HL-60 (cell line): Measurements from ENCODE around the gene ALG3.

Experiments used
- DNase-seq, 2 experiments: peaks; one replicate each; pipeline ENCODE4 v3.0.0-alpha.2; 2010 to 2020; ENCODE audit warnings: low read depth in 1 of 2, low spot score in 1 of 2
- H3K27ac ChIP-seq: fragments of 250-450 bp; sonication (Bioruptor Pico); replicated peaks from 2 replicates; pipeline ENCODE4 v1.5.1; 2020; ENCODE audit warnings: mild to moderate bottlenecking, moderate library complexity
- H3K27me3 ChIP-seq: fragments of 250-450 bp; sonication (Bioruptor Pico); 2 replicates; pipeline ENCODE4 v1.5.1; 2021; ENCODE audit warnings: mild to moderate bottlenecking, moderate library complexity; ENCODE audit not compliant: insufficient read depth, poor library complexity, severe bottlenecking
- H3K4me3 ChIP-seq: replicated peaks from 2 replicates; pipeline ENCODE4 v1.5.1; 2011; ENCODE audit warnings: mild to moderate bottlenecking, control low read depth, low read length; ENCODE audit not compliant: insufficient read depth
- CTCF ChIP-seq: IDR thresholded peaks from one replicate; pipeline ENCODE4 v1.5.1; 2011; ENCODE audit warnings: low read length, control low read depth, inconsistent platforms; ENCODE audit not compliant: insufficient read depth
- GABPA ChIP-seq: IDR thresholded peaks from 2 replicates; pipeline ENCODE4 v1.6.1; 2012; ENCODE audit warnings: low read depth
- POLR2AphosphoS5 ChIP-seq: IDR thresholded peaks from 2 replicates; pipeline ENCODE4 v1.6.1; 2012; ENCODE audit warnings: low read depth
- REST ChIP-seq: IDR thresholded peaks from 2 replicates; pipeline ENCODE4 v1.6.1; 2012; ENCODE audit warnings: low read depth; ENCODE audit not compliant: insufficient replicate concordance
- SPI1 ChIP-seq: IDR thresholded peaks from 2 replicates; pipeline ENCODE4 v1.6.1; 2012; ENCODE audit warnings: low read depth, mild to moderate bottlenecking, borderline replicate concordance
- long read RNA-seq: library from polyadenylated mRNA; unstranded; transcript quantifications from one replicate; pipeline ENCODE4 v2.0.0, GENCODE V29; 2020

Gene ALG3
- long read RNA-seq, transcript ALG3-201 (9 exons, 1,528 nt) = major isoform, 291 of 785 reads
- long read RNA-seq, transcript ALG3-205 (9 exons, 1,533 nt) = minor isoform, 22 of 785 reads
- long read RNA-seq, partial matches to known transcripts = 10 of 785 reads
- long read RNA-seq, other reads (novel, unspliced or antisense) = 460 of 785 reads

GRCh38 chr3:184248454-184249411, at the start of gene ALG3:
ALG3 (minus strand) TSS chr3:184248962; CDS start chr3:184248940, 22 bp downstream.
- peak; percentile 82 to 86 for DNase-seq
- TF ChIP-seq CTCF (no peak), GABPA (peak; percentile 92), SPI1 (no peak), POLR2AphosphoS5 (peak; percentile 78; the same call in 1 of the 2 replicates), REST (peak; percentile 79)

DNA sequence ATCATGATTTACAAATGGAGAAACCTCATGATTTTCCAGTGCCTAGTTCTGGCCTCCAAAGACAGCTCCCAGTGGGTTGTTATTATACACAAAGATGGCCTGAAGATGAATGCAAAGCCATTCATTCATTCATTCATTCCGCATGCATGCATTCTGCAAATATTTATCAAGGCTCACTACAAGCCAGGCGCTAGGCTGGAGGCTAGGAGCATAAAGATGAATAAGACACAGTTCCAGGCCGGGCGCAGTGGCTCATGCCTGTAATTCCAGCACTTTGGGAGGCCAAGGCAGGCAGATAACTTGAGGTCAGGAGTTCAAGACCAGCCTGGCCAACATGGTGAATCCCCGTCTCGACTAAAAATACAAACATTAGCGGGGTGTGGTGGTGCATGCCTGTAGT, 47.9 kb upstream of the ALG3 start:
- H3K27me3 ChIP-seq = no peaks in the 10 kb centered on the region
- DNase-seq = no peak
- TF ChIP-seq SPI1 = no peak
- no peak for TF ChIP-seq REST
- no peak for TF ChIP-seq GABPA
- no peak for TF ChIP-seq POLR2AphosphoS5
- H3K4me3 ChIP-seq = no peak overlapping the region
- no peak overlapping the region for H3K27ac ChIP-seq

More at GRCh38 chr3:184248454-184249411, at the start of gene ALG3:
- H3K27ac ChIP-seq = peak within 1 kb of the TSS; percentile 94
- H3K27me3 ChIP-seq = no peaks in the 10 kb centered on the region
- H3K4me3 ChIP-seq = peak within 1 kb of the TSS; percentile 95

- Histone ChIP-seq H3K27ac (no peak overlapping the region), H3K27me3 (no peaks in the 10 kb centered on the region), H3K4me3 (no peak overlapping the region)
- TF ChIP-seq CTCF = no peak
- TF ChIP-seq SPI1 = no peak
- TF ChIP-seq POLR2AphosphoS5 = no peak
- TF ChIP-seq GABPA = no peak
- no peak for TF ChIP-seq REST
- DNase-seq = no peak
Observed at GRCh38 chr3:184295771-184296170, 47.0 kb upstream of the ALG3 start.
